Glomerular visceral epithelial cell (primary cell): Measurements from ENCODE around the gene IQGAP2.
"Not testable (repeated sequence)": the region's sequence is repeated elsewhere in the genome, so short reads cannot be mapped to it uniquely, and the experiment has no call there.

Experiments
- DNase-seq: peaks from one replicate; pipeline ENCODE4 v3.0.0-alpha.2; 2016; ENCODE audit errors: extremely low spot score

The IQGAP2 gene

DNA sequence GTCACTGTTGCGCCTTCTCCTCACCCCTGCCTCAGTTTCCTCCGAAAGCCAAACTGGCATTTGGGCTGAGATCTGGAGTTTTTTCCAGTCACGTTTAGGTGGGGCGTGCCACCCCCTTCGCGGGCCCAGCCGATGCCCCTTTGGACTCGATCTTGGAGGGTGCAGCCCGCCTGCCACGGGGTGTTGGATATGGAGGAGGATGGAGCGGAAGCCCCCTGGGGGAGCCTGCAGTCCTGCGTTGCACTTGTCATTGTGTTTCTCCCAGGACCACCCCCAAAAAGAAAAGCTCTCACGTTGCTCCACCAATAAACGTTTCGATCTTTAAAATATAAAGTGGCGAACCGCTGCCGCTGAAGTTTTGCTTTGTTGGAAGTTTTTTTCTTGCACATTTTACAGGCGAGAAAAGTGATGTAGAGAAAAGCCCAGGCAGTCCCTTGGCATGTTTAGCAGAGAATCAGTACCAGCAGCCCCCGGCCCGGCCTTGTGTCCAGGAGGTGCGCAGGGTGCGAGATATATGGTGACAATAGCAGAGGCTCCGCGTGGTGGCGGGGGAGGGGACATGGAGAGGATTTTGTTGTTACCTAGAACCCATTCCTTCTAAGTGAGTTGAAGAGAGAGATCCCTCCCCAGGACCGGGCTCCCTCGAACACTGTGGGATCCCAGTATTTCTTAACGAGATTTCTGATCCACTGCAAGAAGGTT, 313.5 kb downstream of the IQGAP2 start:
- no peak for DNase-seq

DNA sequence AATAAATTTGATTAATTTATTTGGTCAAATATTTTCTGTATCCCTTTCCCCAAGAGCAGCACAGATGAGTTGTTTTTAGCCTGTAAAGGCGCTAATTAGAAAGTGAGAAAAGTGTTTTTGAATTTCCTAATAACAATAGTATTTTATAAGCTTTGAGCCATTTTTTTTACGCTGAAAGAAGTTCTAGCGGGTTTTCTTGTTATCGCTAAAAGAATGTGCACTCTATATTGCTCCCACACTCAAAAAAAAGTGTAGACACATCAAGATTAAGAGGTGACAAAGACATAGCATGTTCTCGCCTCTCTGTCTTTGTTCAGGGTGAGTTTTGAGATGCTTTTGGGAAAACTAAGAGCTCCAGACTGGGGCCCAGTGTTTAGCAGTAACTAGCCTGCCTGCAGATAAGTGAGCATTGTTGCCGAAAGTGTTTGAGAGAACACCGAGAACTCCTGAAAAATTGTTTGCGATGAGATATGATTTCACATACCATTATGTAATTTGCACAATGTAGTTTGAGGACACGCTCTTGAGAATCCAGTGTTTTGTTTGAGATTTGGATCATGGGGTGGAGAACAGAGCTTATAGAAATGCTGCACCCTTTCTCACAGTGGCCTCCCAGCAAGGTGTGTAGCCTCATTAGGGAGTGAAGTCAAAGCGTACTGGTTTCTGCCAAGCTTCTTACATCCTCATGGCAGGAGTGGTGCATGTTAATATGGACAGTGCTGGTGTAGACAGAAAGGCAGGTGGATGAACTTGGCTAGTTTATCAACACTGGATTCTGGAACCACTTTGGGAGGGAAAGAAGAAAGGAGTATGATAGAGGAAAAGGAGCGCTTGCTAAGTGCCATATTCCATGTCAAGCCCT, 314.4 kb downstream of the IQGAP2 start:
- no peak for DNase-seq

- no peak for DNase-seq
These were observed 315.3 kb downstream of the IQGAP2 start for GRCh38 chr5:76718381-76718832.

GRCh38 chr5:76718880-76719279, 315.8 kb downstream of the IQGAP2 start:
- no peak for DNase-seq

GRCh38 chr5:76720988-76721569, 318.0 kb downstream of the IQGAP2 start:
- DNase-seq = no peak

- no peak for DNase-seq
These were observed 320.2 kb downstream of the IQGAP2 start for GRCh38 chr5:76723266-76723665.

- DNase-seq = no peak
These were observed 320.8 kb downstream of the IQGAP2 start for GRCh38 chr5:76723906-76724305.

DNA sequence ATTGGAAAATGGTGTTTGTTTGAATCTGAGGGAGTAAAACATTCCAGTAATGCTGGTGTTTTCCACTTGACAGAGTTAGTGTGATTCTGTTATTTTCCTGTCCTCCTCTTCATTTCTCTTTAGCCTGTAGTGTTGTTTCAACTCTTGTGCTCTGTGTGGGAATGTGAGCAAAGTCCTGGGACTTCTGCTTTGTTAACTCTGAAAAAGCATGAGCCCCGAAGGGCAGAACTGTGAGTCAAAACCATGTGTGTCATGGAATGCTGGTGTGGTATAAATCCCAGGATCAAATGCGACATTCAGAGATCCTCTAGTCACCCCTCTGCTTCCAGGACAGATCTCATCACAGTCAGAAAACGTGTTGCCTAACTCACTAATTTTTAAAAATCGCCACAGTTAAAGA, 321.8 kb downstream of the IQGAP2 start:
- DNase-seq = peak; percentile 58

DNA sequence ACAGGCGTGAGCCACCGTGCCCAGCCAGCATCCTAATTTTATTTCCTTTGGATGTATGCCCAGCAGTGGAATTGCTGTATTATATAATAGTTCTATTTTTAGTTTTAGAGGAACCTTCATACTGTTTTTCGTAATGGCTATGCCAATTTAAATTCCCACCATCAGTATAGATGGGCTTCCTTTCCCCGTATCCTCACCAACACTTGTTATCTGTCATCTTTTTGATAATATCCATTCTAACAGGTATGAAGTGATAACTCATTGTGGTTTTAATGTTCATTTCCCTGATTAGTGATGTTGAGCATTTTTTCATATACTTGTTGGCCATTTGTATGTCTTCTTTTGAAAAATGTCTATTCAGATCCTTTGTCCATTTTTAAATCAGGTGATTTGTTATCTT, 325.9 kb downstream of the IQGAP2 start:
- DNase-seq = no peak

GRCh38 chr5:76729373-76730290, 326.5 kb downstream of the IQGAP2 start:
- DNase-seq = no peak

GRCh38 chr5:76732405-76733048, 329.4 kb downstream of the IQGAP2 start:
- no peak for DNase-seq

- DNase-seq = no peak
These were observed 329.9 kb downstream of the IQGAP2 start for GRCh38 chr5:76733049-76733417.

GRCh38 chr5:76735762-76736545, 332.9 kb downstream of the IQGAP2 start:
- no peak for DNase-seq

DNA sequence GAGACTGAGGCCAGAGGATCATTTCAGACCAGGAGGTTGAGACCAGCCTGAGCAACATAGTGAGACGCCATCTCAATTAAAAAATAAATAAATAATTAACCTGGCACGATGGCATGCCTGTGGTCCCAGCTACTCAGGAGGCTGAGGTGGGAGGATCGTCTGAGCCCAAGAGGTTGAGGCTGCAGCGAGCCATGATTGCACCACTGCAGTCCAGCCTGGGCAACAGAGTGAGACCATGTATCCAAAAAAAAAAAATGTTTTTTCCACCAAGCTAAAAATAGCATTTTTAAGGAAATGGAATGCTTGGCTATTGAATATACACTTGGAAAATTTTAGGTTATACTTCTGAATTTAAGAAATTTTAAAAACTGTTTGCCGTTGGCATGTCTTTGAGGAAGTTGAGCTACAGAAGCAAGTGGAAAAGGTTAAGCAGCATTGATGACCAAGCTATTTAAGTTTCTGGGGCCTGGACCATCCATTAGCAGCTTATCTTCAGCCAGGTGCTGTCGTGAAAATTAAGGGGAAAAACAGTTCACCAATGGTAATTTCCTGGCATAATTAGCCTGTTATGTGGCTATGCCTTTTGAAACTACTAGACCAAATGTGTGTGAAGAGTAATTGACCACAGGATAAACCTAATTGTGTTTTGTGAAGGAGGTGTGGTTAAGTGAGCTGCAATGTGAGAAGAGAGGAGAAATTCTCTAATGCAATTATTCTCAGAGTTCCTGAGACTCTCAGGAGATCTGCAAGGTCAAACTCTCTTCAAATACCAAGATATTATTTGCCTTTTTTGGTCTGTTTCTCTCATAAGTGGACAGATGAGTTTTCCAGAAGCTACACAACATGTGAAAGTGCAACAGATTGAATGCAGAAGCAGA, 333.8 kb downstream of the IQGAP2 start:
- no peak for DNase-seq

GRCh38 chr5:76737846-76738245, 334.8 kb downstream of the IQGAP2 start:
- no peak for DNase-seq

DNA sequence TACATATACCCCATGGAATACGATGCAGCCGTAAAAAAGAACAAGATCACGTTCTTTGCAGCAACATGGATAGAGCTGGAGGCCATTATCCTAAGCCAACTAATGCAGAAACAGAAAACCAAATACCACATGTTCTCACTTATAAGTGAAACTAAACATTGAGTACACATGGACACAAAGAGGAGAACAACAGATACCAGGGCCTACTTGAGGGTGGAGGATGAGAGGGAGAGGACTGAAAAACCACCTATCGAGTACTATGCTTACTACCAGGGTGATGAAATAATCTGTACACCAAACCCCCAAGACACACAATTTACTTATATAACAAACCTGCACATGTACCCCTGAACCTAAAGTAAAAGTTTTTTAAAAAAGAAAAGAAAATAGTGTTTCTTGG, 338.4 kb downstream of the IQGAP2 start:
- DNase-seq = not testable (repeated sequence)

DNA sequence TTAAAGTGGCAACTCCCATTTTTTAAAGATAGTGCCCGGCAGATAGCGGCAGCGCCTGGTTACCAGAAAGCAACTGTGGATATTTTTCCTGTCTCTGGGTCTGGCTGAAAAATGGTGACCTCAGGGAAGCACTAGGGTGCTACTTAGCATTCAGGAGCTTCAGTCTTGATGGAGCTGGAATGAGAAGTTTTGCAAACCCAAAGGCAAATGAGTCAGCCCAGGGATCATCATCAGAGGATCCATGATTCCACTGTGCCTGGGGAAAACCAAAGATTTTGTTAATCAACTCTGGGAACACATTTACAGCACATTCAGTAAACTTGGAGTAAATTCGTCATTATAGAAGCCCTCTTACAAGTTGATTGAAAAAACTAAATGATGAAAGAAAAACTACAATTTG, 339.5 kb downstream of the IQGAP2 start:
- DNase-seq = no peak

GRCh38 chr5:76744632-76745031, 341.5 kb downstream of the IQGAP2 start:
- DNase-seq = no peak

- DNase-seq = no peak
These were observed 342.6 kb downstream of the IQGAP2 start for GRCh38 chr5:76745670-76746069.
